Stimulated activated CD8-positive, alpha-beta memory T cell treated with anti-CD3 and anti-CD28 coated beads, Interleukin-12 subunit alpha, Interleukin-12 subunit beta, amount 100 ng/mL, for 4 hours (primary cell): Measurements from ENCODE around the gene RNF214.
"Not testable (repeated sequence)": the region's sequence is repeated elsewhere in the genome, so short reads cannot be mapped to it uniquely, and the experiment has no call there.

Experiments used
- DNase-seq: peaks from one replicate; pipeline ENCODE4 v3.0.0-alpha.2; 2020; ENCODE audit warnings: low read depth

RNF214 gene

DNA sequence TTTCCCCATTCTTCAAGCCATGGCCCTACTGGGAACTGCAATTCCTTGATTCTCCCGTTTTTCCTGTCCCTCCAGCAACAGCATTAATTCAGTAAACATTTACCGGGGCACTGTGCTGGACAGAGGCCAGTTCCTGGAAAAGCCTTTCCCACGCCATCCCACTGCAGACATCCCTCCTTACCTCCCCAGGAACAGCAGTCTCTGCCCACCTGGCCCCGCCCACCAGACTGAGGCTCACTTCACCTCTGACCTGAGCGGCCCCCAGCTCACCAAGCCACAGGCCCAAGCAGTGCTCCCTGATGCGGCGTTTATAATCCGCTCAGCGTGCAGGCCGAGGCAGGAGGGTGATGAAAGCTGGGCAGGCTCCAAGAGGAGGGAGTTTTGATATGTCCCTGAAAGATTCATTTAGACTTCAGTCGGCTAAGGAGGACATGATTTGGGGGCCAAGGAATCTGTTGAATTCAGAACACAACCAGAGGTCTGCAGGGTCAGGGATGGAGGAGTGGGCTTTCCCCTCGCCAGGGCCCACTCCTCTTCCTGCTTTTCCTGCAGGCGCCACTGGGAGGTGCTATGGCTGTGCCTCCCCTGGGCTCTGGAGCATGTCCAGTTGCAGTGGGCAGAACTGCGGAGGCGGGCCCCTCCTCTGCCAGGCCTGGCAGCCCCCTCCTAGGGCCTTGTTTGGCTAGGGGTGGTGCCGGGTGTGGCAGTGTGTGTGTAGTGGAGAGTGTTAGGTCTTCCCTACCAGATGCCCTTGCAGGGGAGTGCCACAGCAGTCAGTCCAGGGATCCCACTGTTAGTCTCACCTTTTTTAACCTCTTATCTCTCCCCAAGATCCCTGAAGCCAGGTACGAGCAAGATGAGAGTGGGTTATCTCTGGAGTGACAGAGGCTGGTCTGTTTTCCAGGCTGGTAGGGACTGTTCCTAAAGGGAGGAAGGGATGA is 34.7 kb upstream of the RNF214 start:
- no peak for DNase-seq

DNA sequence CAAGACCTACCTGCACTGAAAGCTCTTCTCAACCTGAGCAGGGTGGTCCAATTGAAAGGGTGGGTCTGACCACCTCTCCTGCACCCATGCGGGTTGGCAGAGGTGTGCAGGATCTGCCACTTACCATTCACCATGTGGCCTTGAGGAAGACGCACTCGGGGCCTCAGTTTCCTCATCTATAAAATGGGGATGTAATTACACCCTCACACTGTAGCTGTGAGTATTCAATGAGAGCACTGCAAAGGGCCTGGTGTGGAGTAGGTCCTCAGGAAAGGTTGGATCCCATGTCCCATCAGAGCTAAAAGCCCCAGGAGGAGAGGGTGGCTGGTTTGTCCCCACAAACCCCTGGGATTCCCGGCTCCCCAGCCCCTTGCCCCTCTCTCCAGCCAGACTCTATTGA is 33.9 kb upstream of the RNF214 start:
- no peak for DNase-seq

DNA sequence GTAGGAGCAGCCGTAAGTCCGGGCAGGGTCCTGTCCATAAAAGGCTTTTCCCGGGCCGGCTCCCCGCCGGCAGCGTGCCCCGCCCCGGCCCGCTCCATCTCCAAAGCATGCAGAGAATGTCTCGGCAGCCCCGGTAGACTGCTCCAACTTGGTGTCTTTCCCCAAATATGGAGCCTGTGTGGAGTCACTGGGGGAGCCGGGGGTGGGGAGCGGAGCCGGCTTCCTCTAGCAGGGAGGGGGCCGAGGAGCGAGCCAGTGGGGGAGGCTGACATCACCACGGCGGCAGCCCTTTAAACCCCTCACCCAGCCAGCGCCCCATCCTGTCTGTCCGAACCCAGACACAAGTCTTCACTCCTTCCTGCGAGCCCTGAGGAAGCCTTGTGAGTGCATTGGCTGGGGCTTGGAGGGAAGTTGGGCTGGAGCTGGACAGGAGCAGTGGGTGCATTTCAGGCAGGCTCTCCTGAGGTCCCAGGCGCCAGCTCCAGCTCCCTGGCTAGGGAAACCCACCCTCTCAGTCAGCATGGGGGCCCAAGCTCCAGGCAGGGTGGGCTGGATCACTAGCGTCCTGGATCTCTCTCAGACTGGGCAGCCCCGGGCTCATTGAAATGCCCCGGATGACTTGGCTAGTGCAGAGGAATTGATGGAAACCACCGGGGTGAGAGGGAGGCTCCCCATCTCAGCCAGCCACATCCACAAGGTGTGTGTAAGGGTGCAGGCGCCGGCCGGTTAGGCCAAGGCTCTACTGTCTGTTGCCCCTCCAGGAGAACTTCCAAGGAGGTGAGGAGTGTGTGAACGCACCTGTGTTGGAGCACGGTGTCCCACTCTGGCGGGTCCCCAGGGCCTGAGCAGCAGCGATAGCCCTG is 33.2 kb upstream of the RNF214 start, which contains the start of gene TAGLN:
TSS of gene TAGLN (plus strand) at position 318 of the 863 bp plus-strand sequence. CDS start 3,644 bp downstream, outside the sequence.
- no peak for DNase-seq

DNA sequence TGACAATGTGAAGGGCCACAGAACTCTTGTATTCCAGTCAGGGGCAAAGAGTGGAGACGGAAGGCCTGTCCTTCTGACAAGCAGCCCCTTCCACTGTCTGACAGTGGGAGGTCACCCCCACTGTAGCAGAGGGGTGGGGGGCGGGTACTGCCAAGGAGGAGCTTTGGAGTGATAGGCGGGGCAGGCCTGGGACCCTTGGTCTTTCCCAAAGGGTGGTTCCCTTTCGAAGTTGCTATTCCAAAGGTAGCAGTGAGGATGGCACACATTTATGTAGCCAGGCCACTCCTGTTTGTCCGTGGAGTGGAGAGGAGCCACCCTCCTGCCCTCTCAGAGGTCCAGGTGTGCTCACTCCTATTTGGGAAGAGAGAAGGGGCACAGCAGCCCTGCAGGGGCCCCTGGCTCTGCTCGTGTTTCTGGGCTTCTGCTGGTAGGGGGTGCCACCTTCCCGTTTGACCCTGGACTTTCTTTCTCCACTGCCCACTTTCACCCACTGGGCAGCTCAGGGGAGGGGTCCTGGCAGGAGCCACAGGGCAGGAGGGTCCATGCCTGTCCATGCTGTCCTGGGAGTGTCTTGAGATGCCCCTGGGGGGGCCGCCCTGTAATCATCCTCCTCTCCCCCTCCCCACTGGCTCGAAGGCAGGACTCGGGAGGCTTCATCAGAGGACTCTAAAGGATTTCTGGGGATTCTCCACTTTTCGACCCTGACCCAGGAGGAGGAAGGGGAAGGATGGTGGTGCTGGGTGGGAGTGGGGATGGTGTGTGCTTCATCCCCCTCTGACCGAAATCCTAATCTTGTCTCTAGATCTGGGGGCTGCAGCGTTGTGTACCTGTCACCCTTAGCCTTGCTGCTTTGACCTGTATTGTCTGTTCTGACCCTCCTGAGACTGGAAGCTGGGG is 32.3 kb upstream of the RNF214 start:
- DNase-seq: no peak

DNA sequence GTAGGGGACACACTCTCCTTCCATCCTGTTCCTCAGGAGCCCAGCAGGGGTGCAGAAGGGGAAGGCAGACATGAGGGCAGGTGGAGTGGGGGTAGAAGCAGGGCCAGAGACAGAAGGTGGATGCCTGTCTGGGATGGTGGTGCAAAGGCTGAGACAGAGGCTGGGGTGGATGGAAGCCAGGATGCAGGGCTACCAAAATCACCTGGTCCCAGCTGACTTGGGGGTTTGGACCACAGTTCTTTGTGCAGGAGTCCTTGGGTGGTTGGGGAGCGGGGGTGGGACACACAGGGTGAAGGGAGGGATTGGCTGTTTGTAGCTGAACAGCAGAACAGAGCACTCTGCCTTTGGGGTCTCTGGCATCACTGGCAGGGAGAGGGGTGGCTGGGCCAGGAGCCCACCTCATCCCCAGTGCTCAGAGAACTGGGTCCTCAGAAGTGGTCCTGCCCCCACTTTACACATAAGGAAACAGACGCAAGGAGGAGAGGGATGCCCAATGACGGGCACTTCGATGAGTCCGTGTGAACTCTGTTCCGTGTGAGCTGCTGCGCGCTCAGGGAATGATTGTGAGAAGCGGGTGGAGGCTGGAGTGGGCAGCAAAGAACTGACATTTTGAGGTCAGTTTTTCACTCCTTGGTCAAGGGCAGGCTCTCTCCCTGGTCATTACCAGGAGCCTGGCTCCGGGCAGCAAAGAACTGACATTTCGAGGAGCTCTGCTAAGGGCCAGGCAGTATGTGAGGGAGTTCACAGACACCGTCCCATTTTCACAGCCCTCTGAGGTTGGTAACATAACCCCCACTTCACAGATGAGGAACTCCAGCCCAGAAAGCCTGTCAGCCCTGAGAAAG is 31.4 kb upstream of the RNF214 start:
- DNase-seq: no peak

DNA sequence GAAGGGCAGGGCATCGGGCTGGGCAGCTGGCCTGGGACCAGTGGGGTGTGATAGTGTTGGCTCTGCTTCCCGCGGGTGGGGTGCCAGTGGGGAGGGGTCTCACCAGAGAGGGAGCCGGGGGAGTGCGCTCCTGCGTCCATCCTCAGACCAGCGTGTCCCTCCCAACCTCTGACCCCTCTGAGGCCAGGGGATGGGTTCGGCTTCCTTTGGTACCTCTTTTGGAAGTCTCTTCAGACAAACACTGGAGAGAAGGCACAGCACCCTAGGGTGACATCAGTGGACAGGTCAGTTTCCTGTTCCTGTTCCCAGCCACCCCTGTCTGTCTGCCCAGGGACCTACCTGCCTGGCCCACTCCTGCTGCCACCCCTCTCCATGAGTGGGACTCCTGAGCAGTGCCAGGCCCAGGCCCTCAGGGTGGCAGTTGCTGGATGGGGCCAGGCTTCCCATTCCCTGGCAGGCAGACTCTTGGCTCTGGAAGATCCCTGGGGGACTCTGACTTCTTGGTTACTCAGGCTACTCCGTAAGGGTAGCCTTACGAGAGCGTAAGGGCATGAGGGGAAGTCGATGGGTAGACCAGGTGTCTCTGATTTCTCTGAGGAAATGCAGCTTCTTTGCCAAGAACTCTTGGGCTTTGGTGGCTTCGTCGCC is 30.7 kb upstream of the RNF214 start:
- no peak for DNase-seq

DNA sequence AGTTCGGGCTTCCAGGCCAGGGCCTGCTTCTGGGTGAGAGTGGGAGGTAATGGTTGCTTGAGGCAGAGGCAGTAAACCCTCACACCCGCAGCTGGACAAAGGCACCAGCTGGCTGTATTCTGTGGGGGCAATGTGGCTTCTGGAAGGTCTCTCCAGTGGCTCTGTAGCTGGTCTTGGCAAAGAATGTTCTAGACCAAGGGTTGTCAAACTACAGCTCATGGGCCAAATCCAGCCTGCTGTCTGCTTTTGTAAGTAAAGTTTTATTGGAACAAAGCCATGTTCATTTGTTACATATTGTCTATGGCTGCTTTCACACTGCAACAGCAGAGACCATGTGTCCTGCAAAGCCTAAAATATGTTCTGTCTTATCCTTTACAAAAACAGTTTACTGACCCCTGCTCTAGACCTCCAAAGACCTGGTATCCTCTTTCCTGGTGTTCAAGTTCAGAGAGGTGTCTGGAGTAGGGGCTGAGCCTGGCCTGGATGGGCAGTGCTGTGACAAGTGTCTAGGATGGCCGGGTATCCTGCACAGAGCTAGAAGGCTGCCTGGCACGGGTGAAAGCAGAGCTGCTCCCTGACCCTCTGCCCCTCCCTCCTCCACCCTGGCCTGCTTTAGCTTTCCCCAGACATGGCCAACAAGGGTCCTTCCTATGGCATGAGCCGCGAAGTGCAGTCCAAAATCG is 29.9 kb upstream of the RNF214 start:
- no peak for DNase-seq

DNA sequence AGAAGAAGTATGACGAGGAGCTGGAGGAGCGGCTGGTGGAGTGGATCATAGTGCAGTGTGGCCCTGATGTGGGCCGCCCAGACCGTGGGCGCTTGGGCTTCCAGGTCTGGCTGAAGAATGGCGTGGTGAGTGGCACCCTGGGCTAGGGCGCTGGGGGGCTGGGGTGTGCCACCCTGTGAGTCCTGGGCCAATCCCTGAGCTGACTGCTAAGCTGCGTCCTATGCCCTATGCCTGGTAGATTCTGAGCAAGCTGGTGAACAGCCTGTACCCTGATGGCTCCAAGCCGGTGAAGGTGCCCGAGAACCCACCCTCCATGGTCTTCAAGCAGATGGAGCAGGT is 29.4 kb upstream of the RNF214 start:
- no peak for DNase-seq

DNA sequence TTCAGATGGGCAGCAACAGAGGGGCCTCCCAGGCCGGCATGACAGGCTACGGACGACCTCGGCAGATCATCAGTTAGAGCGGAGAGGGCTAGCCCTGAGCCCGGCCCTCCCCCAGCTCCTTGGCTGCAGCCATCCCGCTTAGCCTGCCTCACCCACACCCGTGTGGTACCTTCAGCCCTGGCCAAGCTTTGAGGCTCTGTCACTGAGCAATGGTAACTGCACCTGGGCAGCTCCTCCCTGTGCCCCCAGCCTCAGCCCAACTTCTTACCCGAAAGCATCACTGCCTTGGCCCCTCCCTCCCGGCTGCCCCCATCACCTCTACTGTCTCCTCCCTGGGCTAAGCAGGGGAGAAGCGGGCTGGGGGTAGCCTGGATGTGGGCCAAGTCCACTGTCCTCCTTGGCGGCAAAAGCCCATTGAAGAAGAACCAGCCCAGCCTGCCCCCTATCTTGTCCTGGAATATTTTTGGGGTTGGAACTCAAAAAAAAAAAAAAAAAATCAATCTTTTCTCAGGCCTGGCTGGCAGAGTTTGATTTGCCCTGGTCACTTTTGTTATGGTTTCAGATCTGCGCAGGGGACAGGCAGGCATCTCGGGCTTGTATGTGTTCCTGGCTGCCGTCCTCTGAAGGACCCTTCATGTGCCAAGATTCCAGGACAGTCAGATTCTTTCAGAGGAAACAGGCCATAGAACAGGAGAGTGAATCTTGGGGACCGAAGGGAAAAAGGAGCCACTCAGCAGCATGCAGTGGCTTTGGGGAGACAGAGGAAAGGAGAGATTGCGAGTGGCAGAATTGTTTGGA is 28.0 kb upstream of the RNF214 start:
- DNase-seq: no peak

DNA sequence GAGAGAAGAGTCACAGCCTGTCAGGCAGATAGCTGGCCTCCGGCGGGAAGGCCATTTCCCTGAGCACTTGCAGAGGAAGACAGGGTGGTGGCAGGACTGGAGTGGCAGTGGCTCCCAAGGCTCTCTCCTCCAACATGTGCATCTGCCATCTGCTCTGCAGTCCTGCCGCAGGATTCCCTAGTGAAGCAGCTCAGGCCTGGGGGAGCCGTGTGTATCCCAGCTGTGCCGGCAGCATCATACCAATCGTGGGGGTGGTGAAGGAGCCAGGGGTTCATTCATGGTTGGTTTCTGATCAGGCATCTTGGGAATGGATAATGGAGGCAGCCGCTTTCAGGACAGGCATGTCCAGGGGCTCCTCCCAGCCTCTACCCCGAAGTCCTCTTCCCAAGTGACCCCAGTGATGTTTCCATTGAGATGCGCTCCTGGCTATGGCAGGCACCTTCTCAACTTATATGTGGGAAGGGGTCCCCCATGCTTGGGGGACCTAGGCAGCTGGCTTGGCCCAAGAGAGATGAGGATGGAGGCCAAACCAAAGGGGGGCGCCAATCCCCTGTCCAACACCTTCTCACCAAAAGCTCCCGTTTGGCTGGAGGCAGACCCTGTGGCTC is 27.2 kb upstream of the RNF214 start:
- no peak for DNase-seq

DNA sequence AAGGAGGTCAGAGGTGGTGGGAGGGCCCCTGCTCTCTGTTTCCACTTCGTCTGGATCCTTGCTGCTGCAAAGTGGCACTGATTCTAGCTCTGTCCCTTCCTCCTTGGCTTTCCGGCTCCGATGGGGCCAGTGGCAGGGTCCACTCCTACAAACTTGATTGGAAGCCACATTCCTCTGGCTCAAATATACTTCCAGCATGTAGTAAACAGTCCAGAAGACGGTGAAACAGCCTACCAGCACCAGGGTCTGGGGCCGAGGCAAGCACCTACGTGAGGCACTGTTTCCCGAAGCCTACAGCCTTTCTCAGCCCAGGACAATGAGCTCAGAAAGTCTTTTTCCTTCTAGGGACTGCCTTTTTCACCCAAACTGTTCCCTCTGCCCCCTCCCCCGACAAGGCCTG is 26.4 kb upstream of the RNF214 start:
- not testable (repeated sequence) for DNase-seq

DNA sequence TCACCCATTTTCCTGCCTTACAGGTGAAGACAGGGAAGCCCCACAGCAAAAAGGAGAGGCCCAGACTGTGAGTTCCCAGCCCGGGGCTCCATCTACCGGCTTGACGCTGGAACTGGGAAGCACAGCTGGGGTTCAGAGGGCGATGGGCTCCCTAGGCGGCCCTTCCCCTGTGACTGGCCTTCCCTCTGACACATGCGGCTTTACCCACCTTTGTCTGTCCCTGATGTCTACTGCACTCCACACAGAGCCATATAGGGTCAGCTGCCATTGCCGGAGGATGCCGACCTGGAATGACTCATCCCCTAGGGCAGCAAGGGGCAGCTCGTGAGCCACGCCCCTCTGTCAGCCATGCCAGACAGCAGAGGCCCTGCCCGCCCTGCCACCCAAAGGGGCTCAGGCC is 25.6 kb upstream of the RNF214 start:
- not testable (repeated sequence) for DNase-seq

DNA sequence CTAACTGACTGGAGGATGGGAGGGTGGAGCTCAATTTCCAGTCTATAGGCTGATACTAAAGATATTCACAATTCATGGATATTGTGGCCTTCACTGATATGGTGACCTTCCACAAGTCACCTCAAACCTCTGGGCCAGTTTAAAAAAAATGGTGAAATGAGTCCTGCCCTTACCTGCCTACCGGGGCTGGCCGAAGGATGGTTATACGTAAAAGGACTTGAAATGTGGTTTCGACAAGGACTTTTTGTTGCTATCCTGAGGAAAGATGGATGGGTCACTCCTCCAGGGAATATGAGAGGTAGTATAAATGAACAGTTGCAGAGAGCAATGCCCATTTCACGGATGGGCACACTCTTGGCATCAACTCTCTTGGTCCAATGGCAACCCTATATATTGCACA is 25.0 kb upstream of the RNF214 start:
- not testable (repeated sequence) for DNase-seq

DNA sequence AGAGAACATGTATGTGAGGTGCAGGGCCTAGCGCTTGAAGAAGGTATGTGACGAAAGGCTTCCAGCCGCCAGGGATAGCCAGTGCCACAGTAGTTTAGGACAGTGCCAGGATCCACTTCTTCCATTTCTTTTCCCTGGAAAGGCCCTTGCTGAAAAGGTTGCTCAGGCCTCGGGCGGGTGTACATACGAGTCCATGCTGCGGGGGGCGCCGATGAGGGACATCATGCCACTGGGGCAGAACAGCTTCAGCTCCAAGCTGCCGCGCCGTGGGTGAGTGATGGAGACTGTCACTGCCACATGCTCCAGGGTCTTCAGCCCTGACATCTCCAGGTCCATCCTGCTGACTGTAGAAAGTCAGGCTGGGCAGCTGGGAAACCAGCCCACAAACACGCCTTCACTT is 23.8 kb upstream of the RNF214 start:
- not testable (repeated sequence) for DNase-seq

DNA sequence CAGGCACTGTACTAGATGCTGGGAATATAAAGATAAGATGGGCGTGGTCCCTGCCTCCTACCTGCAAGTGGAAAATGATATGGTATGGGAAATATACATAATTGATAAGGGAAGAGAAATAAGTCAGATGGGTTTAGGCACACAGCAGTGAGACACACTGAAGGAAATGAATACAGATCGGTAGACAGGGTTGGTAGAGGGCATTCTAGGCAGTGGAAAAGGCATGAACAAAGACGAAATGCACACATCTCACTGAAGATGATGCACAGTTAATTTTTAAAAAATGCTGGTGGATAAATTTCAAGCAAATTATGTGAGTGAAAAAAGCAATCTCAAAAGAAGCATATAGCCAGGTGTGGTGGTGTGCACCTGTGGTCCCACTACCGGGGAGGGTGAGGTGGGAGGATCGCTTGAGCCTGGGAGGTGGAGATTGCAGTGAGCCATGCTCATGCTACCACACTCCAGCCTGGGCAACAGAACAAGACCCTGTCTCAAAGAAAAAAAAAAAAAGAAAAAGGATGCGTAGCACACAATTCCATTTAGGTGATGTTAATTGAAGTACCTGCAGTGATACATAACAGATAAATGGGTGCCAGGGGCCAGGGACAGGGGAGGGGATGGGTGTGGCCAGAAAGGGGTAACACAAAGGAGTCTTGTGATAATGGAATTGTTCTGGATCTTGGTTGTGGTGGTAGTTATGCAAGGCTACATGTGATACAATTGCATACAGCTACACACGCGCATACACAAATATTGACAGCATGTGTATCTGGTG is 22.9 kb upstream of the RNF214 start:
- DNase-seq: not testable (repeated sequence)

DNA sequence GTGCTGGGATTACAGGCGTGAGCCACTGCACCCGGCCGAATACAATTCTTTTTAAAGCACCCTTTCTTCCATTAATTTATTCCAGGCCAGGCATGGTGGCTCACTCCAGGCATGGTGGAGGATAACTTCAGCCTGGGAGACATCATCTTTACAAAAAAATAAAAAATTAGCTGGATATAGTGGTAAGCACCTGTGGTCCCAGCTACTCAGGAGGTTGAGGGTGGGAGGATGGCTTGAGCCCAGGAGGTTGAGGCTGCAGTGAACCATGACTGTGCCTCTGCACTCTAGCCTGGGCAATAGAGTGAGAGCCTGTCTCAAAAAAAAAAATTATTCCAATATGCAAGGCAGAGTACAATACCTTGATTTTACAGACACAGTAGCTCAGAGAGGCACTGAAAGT is 21.9 kb upstream of the RNF214 start:
- no peak for DNase-seq

DNA sequence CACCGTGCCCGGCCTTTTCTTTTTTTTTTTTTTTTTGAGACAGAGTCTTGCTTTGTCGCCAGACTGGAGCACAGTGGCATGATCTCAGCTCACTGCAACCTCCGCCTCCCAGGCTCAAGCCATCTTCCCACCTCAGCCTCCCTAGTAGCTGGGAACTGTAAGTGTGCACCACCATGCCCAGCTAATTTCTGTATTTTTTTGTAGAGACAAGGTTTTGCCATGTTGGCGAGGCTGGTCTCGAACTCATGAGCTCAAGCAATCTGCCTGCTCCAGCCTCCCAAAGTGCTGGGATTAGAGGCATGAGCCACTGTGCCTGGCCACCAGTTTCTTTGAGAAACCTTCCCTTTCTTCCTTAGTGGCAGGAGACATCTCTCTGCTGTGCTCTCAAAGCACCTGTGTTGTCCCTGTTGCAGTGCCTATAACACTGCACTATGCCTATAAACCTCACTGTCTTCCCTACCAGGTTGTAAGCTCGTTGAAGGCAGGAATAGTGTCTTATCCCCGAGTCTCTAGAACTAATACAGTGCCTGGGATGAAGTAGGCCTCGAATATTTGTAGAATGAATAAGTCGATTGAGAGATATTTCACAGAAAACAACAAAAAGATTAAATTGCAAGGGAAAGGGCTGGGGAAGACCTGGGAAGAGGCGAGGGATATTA is 19.6 kb upstream of the RNF214 start:
- no peak for DNase-seq
